ENCODE measurements around the gene KCNJ14.

The KCNJ14 gene

DNA sequence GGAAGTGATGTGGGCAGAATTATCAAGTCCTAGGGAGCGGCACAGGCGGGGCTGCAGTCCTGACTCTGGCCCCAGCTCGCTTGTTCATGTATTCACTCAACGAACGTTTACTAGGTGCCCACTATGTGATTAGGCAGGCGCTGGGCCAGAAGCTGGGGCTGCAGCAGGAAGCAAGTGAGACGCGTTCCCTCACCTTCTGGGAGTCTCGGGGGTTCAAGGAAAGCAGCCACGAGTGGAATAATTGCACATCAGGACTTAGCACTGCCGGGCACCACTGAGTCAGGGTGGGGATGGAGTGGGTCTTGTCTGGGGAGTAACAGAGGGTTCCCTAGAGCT lies 58.7 kb downstream of the KCNJ14 start:
- DNase-seq (ENCODE audit: insufficient read length) (no peak), FAIRE-seq (no peak)
- TF ChIP-seq POLR2AphosphoS5 (IDR thresholded peaks at IDR 0.05; ENCODE audit: low read depth, low read length) (no peak), POLR2A (IDR thresholded peaks at IDR 0.05; ENCODE audit: low read depth, low read length) (no peak), TAF1 (IDR thresholded peaks at IDR 0.05; ENCODE audit: borderline replicate concordance, low read depth, low read length) (no peak)

- FAIRE-seq (no peak), DNase-seq (ENCODE audit: insufficient read length) (no peak)
- TF ChIP-seq TAF1 (IDR thresholded peaks at IDR 0.05; ENCODE audit: borderline replicate concordance, low read depth, low read length) (no peak), POLR2A (IDR thresholded peaks at IDR 0.05; ENCODE audit: low read depth, low read length) (no peak), POLR2AphosphoS5 (IDR thresholded peaks at IDR 0.05; ENCODE audit: low read depth, low read length) (no peak)
Observed at GRCh38 chr19:48516536-48516935, 61.2 kb downstream of the KCNJ14 start.

Measured in GM12892 (cell line).